C4-2B (cell line): ENCODE data around the gene ATRNL1.

ENCODE experiments used
- CTCF ChIP-seq: fragments of 450-650 bp; conservative IDR thresholded peaks from 2 replicates; pipeline ENCODE4 v1.5.1; 2017; ENCODE audit warnings: mild to moderate bottlenecking
- ZFX ChIP-seq: fragments of 450-650 bp; IDR thresholded peaks from 2 replicates; pipeline ENCODE4 v1.6.1; 2017

- TF ChIP-seq CTCF = no peak
- no peak for TF ChIP-seq ZFX
Observed at GRCh38 chr10:115867305-115867704, 774.1 kb downstream of the ATRNL1 start.
